GM19463 (cell line): Measurements from ENCODE around the gene COL25A1.

ENCODE experiments used
- ATAC-seq: cut with Tn5 transposase; IDR thresholded peaks from one replicate; pipeline ENCODE4 v1.9.1; 2021; ENCODE audit warnings: mild to moderate bottlenecking, moderate library complexity; ENCODE audit not compliant: unreplicated experiment

COL25A1 gene

GRCh38 chr4:108786351-108786750 is 516.1 kb downstream of the COL25A1 start:
- ATAC-seq: no peak

GRCh38 chr4:108783665-108784463 is 518.6 kb downstream of the COL25A1 start:
- ATAC-seq: no peak

- ATAC-seq: no peak
Observed at GRCh38 chr4:108779958-108780357, 522.5 kb downstream of the COL25A1 start.

- ATAC-seq: no peak
Observed at GRCh38 chr4:108777388-108777787, 525.1 kb downstream of the COL25A1 start.

- ATAC-seq: no peak
Observed at GRCh38 chr4:108775921-108776320, 526.5 kb downstream of the COL25A1 start.

GRCh38 chr4:108774809-108775530 is 527.5 kb downstream of the COL25A1 start:
- ATAC-seq: no peak

- ATAC-seq: no peak
Observed at GRCh38 chr4:108772402-108772801, 530.1 kb downstream of the COL25A1 start.

- no peak for ATAC-seq
Observed at GRCh38 chr4:108766058-108766457, 536.4 kb downstream of the COL25A1 start.

- no peak for ATAC-seq
Observed at GRCh38 chr4:108763986-108764385, 538.5 kb downstream of the COL25A1 start.

- no peak for ATAC-seq
Observed at GRCh38 chr4:108763226-108763593, 539.2 kb downstream of the COL25A1 start.

- ATAC-seq: no peak
Observed at GRCh38 chr4:108762559-108763225, 539.8 kb downstream of the COL25A1 start, which contains the start of gene ETNPPL. Gene ETNPPL (minus strand): TSS chr4:108763053. CDS start chr4:108762898, 155 bp downstream.
